SK-N-SH treated with all-trans-retinoic acid at 6 μM for 48 hours (cell line): Measurements from ENCODE around the gene RUSF1.

Experiments
- ARNTL ChIP-seq: fragments of 450-650 bp; formaldehyde crosslinking; IDR thresholded peaks from 2 replicates; pipeline ENCODE4 v1.5.0; 2020; ENCODE audit warnings: low read depth, mild to moderate bottlenecking, moderate library complexity, borderline replicate concordance
- ESRRG ChIP-seq: fragments of 250-450 bp; sonication (Bioruptor Pico); IDR thresholded peaks from 2 replicates; pipeline ENCODE4 v1.6.1; 2021; ENCODE audit warnings: mild to moderate bottlenecking
- ISL1 ChIP-seq: fragments of 250-450 bp; sonication (Bioruptor Pico); IDR thresholded peaks from 2 replicates; pipeline ENCODE4 v2.1.2; 2022; ENCODE audit warnings: mild to moderate bottlenecking, moderate library complexity
- PATZ1 ChIP-seq: fragments of 250-450 bp; sonication (Bioruptor Pico); IDR thresholded peaks from 2 replicates; pipeline ENCODE4 v1.8.0; 2020; ENCODE audit warnings: mild to moderate bottlenecking, moderate library complexity, borderline replicate concordance
- SNAI2 ChIP-seq: fragments of 250-450 bp; sonication (Bioruptor Pico); IDR thresholded peaks from 2 replicates; pipeline ENCODE4 v1.5.0; 2020; ENCODE audit warnings: mild to moderate bottlenecking, moderate library complexity
- ZFP3 ChIP-seq: fragments of 250-450 bp; sonication (Bioruptor Pico); IDR thresholded peaks from 2 replicates; pipeline ENCODE4 v1.5.0; 2020; ENCODE audit warnings: mild to moderate bottlenecking, moderate library complexity
- ZFP30 ChIP-seq: fragments of 450-650 bp; formaldehyde crosslinking; IDR thresholded peaks from 2 replicates; pipeline ENCODE4 v1.5.0; 2022; ENCODE audit warnings: mild to moderate bottlenecking, moderate library complexity

GRCh38 chr16:31519759-31520431 lies 11.7 kb upstream of the RUSF1 start:
- TF ChIP-seq ARNTL (CRISPR knock-in tag) (no peak), ESRRG (CRISPR knock-in tag) (no peak), SNAI2 (CRISPR knock-in tag) (no peak), ISL1 (CRISPR knock-in tag) (no peak), ZFP30 (CRISPR knock-in tag) (no peak), PATZ1 (CRISPR knock-in tag) (no peak), ZFP3 (CRISPR knock-in tag) (no peak)
